Fibroblast of lung (primary cell): ENCODE data around the gene EZH1. TPM values are rescaled to one million over a fixed set of nuclear protein-coding genes. Genes with fewer than 3 reads are reported as not detected.

Source experiments
- DNase-seq, 2 donors: peaks; one replicate each; pipeline versions ENCODE4 v3.0.0 to v3.0.0-alpha.2; 2010; ENCODE audit warnings: low read depth in 2 of 2
- H2AFZ ChIP-seq: 2 replicates; pipeline ENCODE4 v1.5.1; 2012; ENCODE audit warnings: low read length, control low read depth, inconsistent platforms
- H3K27ac ChIP-seq: 2 replicates; pipeline ENCODE4 v1.5.1; 2011; ENCODE audit warnings: low read length, control low read depth; ENCODE audit not compliant: insufficient read depth
- H3K27me3 ChIP-seq: 2 replicates; pipeline ENCODE4 v1.5.1; 2011; ENCODE audit warnings: mild to moderate bottlenecking, low read length; ENCODE audit not compliant: control insufficient read depth, insufficient read depth
- H3K36me3 ChIP-seq: 2 replicates; pipeline ENCODE4 v1.5.1; 2011; ENCODE audit warnings: low read length; ENCODE audit not compliant: control insufficient read depth, insufficient read depth
- H3K4me1 ChIP-seq: 2 replicates; pipeline ENCODE4 v1.5.1; 2011; ENCODE audit warnings: low read length; ENCODE audit not compliant: control insufficient read depth, insufficient read depth; ENCODE audit errors: extremely low read depth
- H3K4me2 ChIP-seq: 2 replicates; pipeline ENCODE4 v1.5.1; 2011; ENCODE audit warnings: low read length, control low read depth; ENCODE audit not compliant: insufficient read depth; ENCODE audit errors: extremely low read depth
- H3K4me3 ChIP-seq, 4 experiments: fragments of 200-600 bp in 1 of 4; sonication (generic) in 1 of 4; replicated peaks in 1 of 4; 2 replicates each; pipeline ENCODE4 v1.5.1; 2011 to 2016; ENCODE audit warnings: low read length in 4 of 4, low read depth in 3 of 4, mild to moderate bottlenecking in 3 of 4, control low read depth in 2 of 4, inconsistent platforms in 1 of 4, mixed read lengths in 1 of 4; ENCODE audit not compliant: insufficient read depth in 1 of 4; ENCODE audit errors: control extremely low read depth in 1 of 4
- H3K79me2 ChIP-seq: 2 replicates; pipeline ENCODE4 v1.5.1; 2012; ENCODE audit warnings: mild to moderate bottlenecking, low read length, inconsistent platforms; ENCODE audit not compliant: control insufficient read depth, insufficient read depth
- H3K9ac ChIP-seq: 2 replicates; pipeline ENCODE4 v1.5.1; 2011; ENCODE audit warnings: mild to moderate bottlenecking, low read length, control low read depth; ENCODE audit not compliant: insufficient read depth
- H3K9me3 ChIP-seq: 2 replicates; pipeline ENCODE4 v1.5.1; 2012; ENCODE audit warnings: low read depth, low read length; ENCODE audit not compliant: control insufficient read depth, insufficient read depth
- H4K20me1 ChIP-seq: 2 replicates; pipeline ENCODE4 v1.5.1; 2011; ENCODE audit warnings: low read length; ENCODE audit not compliant: control insufficient read depth, insufficient read depth; ENCODE audit errors: extremely low read depth
- CTCF ChIP-seq, 2 donors: IDR thresholded peaks in 1 of 2; conservative IDR thresholded peaks in 1 of 2; 1 replicate in 1 of 2; 2 replicates in 1 of 2; pipeline ENCODE4 v1.5.1; 2011 to 2012; ENCODE audit warnings: low read length in 2 of 2, control low read depth in 1 of 2, inconsistent platforms in 1 of 2, low read depth in 1 of 2, mild to moderate bottlenecking in 1 of 2
- EZH2 ChIP-seq: IDR thresholded peaks from 2 replicates; pipeline ENCODE4 v1.5.1; 2012; ENCODE audit warnings: low read length, control low read depth, mild to moderate bottlenecking; ENCODE audit errors: missing control alignments
- polyA plus RNA-seq, 2 donors: library from polyadenylated mRNA; depleted of rRNA in 1 of 2; stranded (reverse) in 1 of 2; unstranded in 1 of 2; fragments of >200 nt; gene quantifications; 2 replicates each; pipeline ENCODE4 v1.2.1, GENCODE V29; 2011 to 2012; ENCODE audit warnings: missing spikeins in 1 of 2
- total RNA-seq: library from RNA; depleted of rRNA; stranded (reverse); fragments of >200 nt; gene quantifications from 2 replicates; pipeline ENCODE4 v1.2.1, GENCODE V29; 2014

Gene EZH1
- total and polyA plus RNA-seq, 2 donors (not counting 1 experiment from before 2014, with no cell fraction given): 28.6 to 31.9 TPM

GRCh38 chr17:42720996-42721583 lies 23.8 kb downstream of the EZH1 start:
- no peaks in the 10 kb centered on the region for H3K4me1 ChIP-seq
- no peak overlapping the region for H3K9ac ChIP-seq
- H3K36me3 ChIP-seq: peaks cover 10% of the 10 kb centered on the region
- H2AFZ ChIP-seq: no peak overlapping the region
- no peaks in the 10 kb centered on the region for H4K20me1 ChIP-seq
- H3K4me3 ChIP-seq: no peak overlapping the region
- H3K9me3 ChIP-seq: no peaks in the 10 kb centered on the region
- no peaks in the 10 kb centered on the region for H3K79me2 ChIP-seq
- peak; percentile 53 to 79 for DNase-seq
- no peaks in the 10 kb centered on the region for H3K27me3 ChIP-seq
- H3K27ac ChIP-seq: no peak overlapping the region
- TF ChIP-seq EZH2 (no peak), CTCF (conservative IDR thresholded peaks at IDR 0.05 in 1 of 2, IDR thresholded peaks at IDR 0.05 in 1 of 2; ENCODE audit: low read depth in 1 of 2, low read length in 2 of 2) (peak; percentile 58 to 67)
- no peak overlapping the region for H3K4me2 ChIP-seq

DNA sequence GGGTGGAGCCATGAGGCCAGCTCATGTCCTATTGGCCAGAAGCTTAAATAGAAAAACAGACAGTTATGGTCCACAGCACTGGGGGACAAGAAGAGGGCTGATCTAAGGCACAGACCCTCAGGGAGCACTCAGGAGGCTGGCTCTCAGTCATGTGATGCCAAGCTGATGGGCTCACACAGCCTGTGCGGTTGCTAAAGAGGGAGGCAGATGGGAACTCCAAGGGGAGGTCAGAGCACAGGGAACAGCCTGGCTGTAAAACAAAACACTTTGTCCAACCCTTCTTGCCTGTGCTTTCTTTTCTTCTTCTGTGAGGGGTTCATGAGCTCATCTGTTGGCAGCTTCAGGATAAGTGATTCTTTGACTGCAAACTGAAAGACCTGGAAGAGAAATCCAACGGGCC lies 35.3 kb downstream of the EZH1 start:
- Histone ChIP-seq H3K79me2 (no peaks in the 10 kb centered on the region), H3K4me3 (no peak overlapping the region), H3K4me1 (no peaks in the 10 kb centered on the region), H3K27ac (no peak overlapping the region), H4K20me1 (no peaks in the 10 kb centered on the region), H3K4me2 (no peak overlapping the region), H3K9me3 (no peaks in the 10 kb centered on the region), H3K9ac (no peak overlapping the region), H3K36me3 (peaks cover 23% of the 10 kb centered on the region), H3K27me3 (no peaks in the 10 kb centered on the region), H2AFZ (no peak overlapping the region)
- TF ChIP-seq CTCF (conservative IDR thresholded peaks at IDR 0.05 in 1 of 2, IDR thresholded peaks at IDR 0.05 in 1 of 2; ENCODE audit: low read depth in 1 of 2, low read length in 2 of 2): no peak
- TF ChIP-seq EZH2: no peak
- DNase-seq: no peak

DNA sequence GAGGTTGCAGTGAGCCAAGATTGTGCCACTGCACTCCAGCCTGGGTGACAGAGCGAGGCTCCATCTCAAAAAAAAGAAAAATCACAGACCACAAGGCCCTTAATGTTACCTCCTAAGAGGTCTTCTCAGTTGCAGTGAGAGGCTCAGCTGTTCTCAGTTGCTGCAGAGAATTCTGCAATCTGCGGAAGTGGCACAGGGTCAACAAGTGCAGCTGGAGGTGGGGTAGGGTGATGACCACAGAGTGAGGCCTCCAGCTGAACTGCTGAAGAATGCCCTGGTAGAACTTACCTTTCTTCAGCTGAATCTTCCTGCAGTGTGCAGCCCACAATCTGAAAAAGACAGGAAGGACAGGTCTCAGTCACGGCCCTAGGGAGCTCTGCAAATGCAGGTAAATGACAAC lies 36.3 kb downstream of the EZH1 start:
- DNase-seq: no peak

More for the DNA sequence above, 36.3 kb downstream of the EZH1 start:
- Histone ChIP-seq H3K27me3 (no peaks in the 10 kb centered on the region), H3K4me2 (no peak overlapping the region), H3K27ac (no peak overlapping the region), H2AFZ (no peak overlapping the region), H3K36me3 (peaks cover 24% of the 10 kb centered on the region), H3K4me1 (no peaks in the 10 kb centered on the region), H3K4me3 (no peak overlapping the region), H3K79me2 (no peaks in the 10 kb centered on the region), H3K9ac (no peak overlapping the region), H4K20me1 (no peaks in the 10 kb centered on the region), H3K9me3 (no peaks in the 10 kb centered on the region)
- TF ChIP-seq EZH2: no peak
- TF ChIP-seq CTCF (conservative IDR thresholded peaks at IDR 0.05 in 1 of 2, IDR thresholded peaks at IDR 0.05 in 1 of 2; ENCODE audit: low read depth in 1 of 2, low read length in 2 of 2): no peak
